ENCODE data around the gene TRAPPC3L.

- TF ChIP-seq CTCF (IDR thresholded peaks at IDR 0.05) (no peak), ZFX (IDR thresholded peaks at IDR 0.05; ENCODE audit: borderline replicate concordance) (no peak)
Measured at GRCh38 chr6:116522896-116523295, 22.6 kb downstream of the TRAPPC3L start.
